Neural progenitor cell (in vitro differentiated cells): ENCODE measurements around the gene ATXN1. TPM values are rescaled to one million over a fixed set of nuclear protein-coding genes. Genes with fewer than 3 reads are reported as not detected.

Experiments
- DNase-seq: peaks from one replicate; pipeline ENCODE4 v3.0.0-alpha.2; 2016; ENCODE audit warnings: low spot score
- H2AFZ ChIP-seq: fragments of 200-600 bp; sonication (generic); replicated peaks from 2 replicates; pipeline ENCODE4 v1.6.1; 2016; ENCODE audit warnings: antibody characterized with exemption
- H3F3A ChIP-seq: fragments of 200-600 bp; sonication (generic); 2 replicates; pipeline ENCODE4 v1.6.1; 2016; ENCODE audit warnings: antibody characterized with exemption, low read depth
- H3K27ac ChIP-seq: fragments of 200-600 bp; sonication (generic); 2 replicates; pipeline ENCODE4 v1.5.1; 2016; ENCODE audit warnings: mild to moderate bottlenecking
- H3K27me3 ChIP-seq: fragments of 200-600 bp; sonication (generic); 2 replicates; pipeline ENCODE4 v1.6.1; 2016; ENCODE audit warnings: mild to moderate bottlenecking, moderate library complexity
- H3K36me3 ChIP-seq: fragments of 200-600 bp; sonication (generic); 2 replicates; pipeline ENCODE4 v1.5.1; 2016
- H3K4me1 ChIP-seq: fragments of 200-600 bp; sonication (generic); 2 replicates; pipeline ENCODE4 v1.6.1; 2016; ENCODE audit warnings: mixed run types
- H3K4me2 ChIP-seq: fragments of 200-600 bp; sonication (generic); 2 replicates; pipeline ENCODE4 v1.6.1; 2016
- H3K4me3 ChIP-seq: fragments of 200-600 bp; sonication (generic); 2 replicates; pipeline ENCODE4 v1.5.1; 2016
- H3K79me2 ChIP-seq: fragments of 200-600 bp; sonication (generic); 2 replicates; pipeline ENCODE4 v1.6.1; 2016; ENCODE audit warnings: low read depth
- H3K9ac ChIP-seq: fragments of 200-600 bp; sonication (generic); 2 replicates; pipeline ENCODE4 v1.6.1; 2016
- H3K9me3 ChIP-seq: fragments of 200-600 bp; sonication (generic); 2 replicates; pipeline ENCODE4 v1.5.1; 2016; ENCODE audit warnings: low read depth
- H4K20me1 ChIP-seq: fragments of 200-600 bp; sonication (generic); 2 replicates; pipeline ENCODE4 v1.6.1; 2016; ENCODE audit warnings: low read depth
- H3K27ac Mint-ChIP-seq: 3 replicates; pipeline ENCODE4 v1.8.0; 2021; ENCODE audit warnings: mixed read lengths
- H3K27me3 Mint-ChIP-seq: 2 replicates; pipeline ENCODE4 v1.8.0; 2022; ENCODE audit warnings: low read depth, mild to moderate bottlenecking, inconsistent platforms, moderate library complexity, mixed read lengths; ENCODE audit not compliant: insufficient read depth
- H3K36me3 Mint-ChIP-seq: 3 replicates; pipeline ENCODE4 v1.8.0; 2021; ENCODE audit warnings: mixed read lengths
- H3K4me1 Mint-ChIP-seq: 3 replicates; pipeline ENCODE4 v1.8.0; 2021; ENCODE audit warnings: mixed read lengths
- H3K4me3 Mint-ChIP-seq: 3 replicates; pipeline ENCODE4 v1.8.0; 2021; ENCODE audit warnings: mild to moderate bottlenecking, moderate library complexity, mixed read lengths
- H3K9me3 Mint-ChIP-seq: 3 replicates; pipeline ENCODE4 v1.8.0; 2020; ENCODE audit warnings: mixed read lengths
- EZH2 ChIP-seq: fragments of 200-600 bp; sonication (generic); IDR thresholded peaks from 2 replicates; pipeline ENCODE4 v1.6.1; 2017; ENCODE audit warnings: antibody characterized with exemption, mild to moderate bottlenecking, moderate library complexity
- EZH2phosphoT487 ChIP-seq: fragments of 200-600 bp; sonication (generic); IDR thresholded peaks from 2 replicates; pipeline ENCODE4 v1.6.1; 2017; ENCODE audit warnings: antibody characterized with exemption
- total RNA-seq: library from RNA; depleted of rRNA; stranded (reverse); fragments of >200 nt; gene quantifications from 2 replicates; pipeline ENCODE4 v1.2.3, GENCODE V29; 2015; ENCODE audit warnings: low replicate concordance
- TF ChIP-seq, protein P1 (sequence below): fragments of 200-600 bp; sonication (generic); IDR thresholded peaks from 2 replicates; pipeline ENCODE4 v1.5.1; 2017; ENCODE audit warnings: antibody characterized with exemption, mild to moderate bottlenecking

The ATXN1 gene
- total RNA-seq, 1 donor from 2014 or later = 3.6 TPM

- DNase-seq = no peak
- Mint-ChIP-seq H3K9me3 (no peaks in the 10 kb centered on the region), H3K4me3 (no peak overlapping the region), H3K27ac (no peak overlapping the region), H3K4me1 (peaks cover 9% of the 10 kb centered on the region), H3K27me3 (no peaks in the 10 kb centered on the region), H3K36me3 (no peaks in the 10 kb centered on the region)
- H3K36me3 ChIP-seq = no peaks in the 10 kb centered on the region
- no peaks in the 10 kb centered on the region for H4K20me1 ChIP-seq
- no peaks in the 10 kb centered on the region for H3K9me3 ChIP-seq
- no peaks in the 10 kb centered on the region for H3K27me3 ChIP-seq
- no peak overlapping the region for H2AFZ ChIP-seq
- H3K27ac ChIP-seq = no peak overlapping the region
- H3K4me1 ChIP-seq = peaks cover 4% of the 10 kb centered on the region
- H3K4me2 ChIP-seq = no peak overlapping the region
- H3F3A ChIP-seq = no peaks in the 10 kb centered on the region
- H3K79me2 ChIP-seq = no peaks in the 10 kb centered on the region
- no peak overlapping the region for H3K4me3 ChIP-seq
- TF ChIP-seq EZH2 = no peak
- TF ChIP-seq EZH2phosphoT487 = no peak
- TF ChIP-seq, protein P1, sequence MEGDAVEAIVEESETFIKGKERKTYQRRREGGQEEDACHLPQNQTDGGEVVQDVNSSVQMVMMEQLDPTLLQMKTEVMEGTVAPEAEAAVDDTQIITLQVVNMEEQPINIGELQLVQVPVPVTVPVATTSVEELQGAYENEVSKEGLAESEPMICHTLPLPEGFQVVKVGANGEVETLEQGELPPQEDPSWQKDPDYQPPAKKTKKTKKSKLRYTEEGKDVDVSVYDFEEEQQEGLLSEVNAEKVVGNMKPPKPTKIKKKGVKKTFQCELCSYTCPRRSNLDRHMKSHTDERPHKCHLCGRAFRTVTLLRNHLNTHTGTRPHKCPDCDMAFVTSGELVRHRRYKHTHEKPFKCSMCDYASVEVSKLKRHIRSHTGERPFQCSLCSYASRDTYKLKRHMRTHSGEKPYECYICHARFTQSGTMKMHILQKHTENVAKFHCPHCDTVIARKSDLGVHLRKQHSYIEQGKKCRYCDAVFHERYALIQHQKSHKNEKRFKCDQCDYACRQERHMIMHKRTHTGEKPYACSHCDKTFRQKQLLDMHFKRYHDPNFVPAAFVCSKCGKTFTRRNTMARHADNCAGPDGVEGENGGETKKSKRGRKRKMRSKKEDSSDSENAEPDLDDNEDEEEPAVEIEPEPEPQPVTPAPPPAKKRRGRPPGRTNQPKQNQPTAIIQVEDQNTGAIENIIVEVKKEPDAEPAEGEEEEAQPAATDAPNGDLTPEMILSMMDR = no peak
- no peak overlapping the region for H3K9ac ChIP-seq
Observed at GRCh38 chr6:16369140-16369745, 392.0 kb downstream of the ATXN1 start.

DNA sequence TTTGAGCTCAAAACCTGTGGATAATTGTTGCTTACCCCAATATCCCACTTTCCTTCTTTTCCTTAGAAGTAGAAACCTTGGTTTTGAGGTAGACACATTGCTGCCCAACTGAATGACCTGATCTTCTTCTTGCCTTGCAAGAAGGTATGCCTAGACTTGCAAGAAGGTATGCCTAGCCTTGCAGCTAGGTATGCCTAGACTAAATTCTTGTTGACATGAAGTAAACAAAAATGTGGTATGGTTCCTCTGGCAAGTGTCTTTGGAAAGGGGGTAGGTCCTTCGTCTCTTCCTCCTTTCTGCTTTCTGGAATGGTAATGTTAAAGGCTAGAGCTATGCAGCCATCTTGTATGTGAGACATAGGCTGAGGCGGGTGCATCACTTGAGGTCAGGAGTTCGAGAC lies 393.7 kb downstream of the ATXN1 start:
- Histone ChIP-seq H4K20me1 (no peaks in the 10 kb centered on the region), H3K9me3 (no peaks in the 10 kb centered on the region), H3K4me2 (no peak overlapping the region), H3K4me3 (no peak overlapping the region), H3K9ac (no peak overlapping the region), H2AFZ (no peak overlapping the region), H3K27me3 (no peaks in the 10 kb centered on the region), H3K27ac (no peak overlapping the region), H3K36me3 (no peaks in the 10 kb centered on the region), H3K4me1 (peaks cover 4% of the 10 kb centered on the region), H3F3A (no peaks in the 10 kb centered on the region), H3K79me2 (no peaks in the 10 kb centered on the region)
- H3K36me3 Mint-ChIP-seq = no peaks in the 10 kb centered on the region
- H3K4me1 Mint-ChIP-seq = peaks cover 8% of the 10 kb centered on the region
- no peak for DNase-seq
- H3K27me3 Mint-ChIP-seq = no peaks in the 10 kb centered on the region
- no peak overlapping the region for H3K27ac Mint-ChIP-seq
- TF ChIP-seq EZH2 = no peak
- TF ChIP-seq, protein P1 = no peak
- no peak for TF ChIP-seq EZH2phosphoT487
- H3K4me3 Mint-ChIP-seq = no peak overlapping the region
- no peaks in the 10 kb centered on the region for H3K9me3 Mint-ChIP-seq

- H3K27ac Mint-ChIP-seq = no peak overlapping the region
- Histone ChIP-seq H3K4me1 (no peaks in the 10 kb centered on the region), H3F3A (no peaks in the 10 kb centered on the region), H2AFZ (no peak overlapping the region), H3K27me3 (no peaks in the 10 kb centered on the region), H3K79me2 (no peaks in the 10 kb centered on the region), H3K4me2 (no peak overlapping the region), H3K9me3 (no peaks in the 10 kb centered on the region), H4K20me1 (no peaks in the 10 kb centered on the region), H3K36me3 (no peaks in the 10 kb centered on the region), H3K4me3 (no peak overlapping the region), H3K27ac (no peak overlapping the region), H3K9ac (no peak overlapping the region)
- TF ChIP-seq EZH2phosphoT487 (no peak), EZH2 (no peak)
- TF ChIP-seq, protein P1 = no peak
- no peak for DNase-seq
- no peaks in the 10 kb centered on the region for H3K36me3 Mint-ChIP-seq
- H3K9me3 Mint-ChIP-seq = no peaks in the 10 kb centered on the region
- no peaks in the 10 kb centered on the region for H3K27me3 Mint-ChIP-seq
- H3K4me1 Mint-ChIP-seq = peaks cover 3% of the 10 kb centered on the region
- no peak overlapping the region for H3K4me3 Mint-ChIP-seq
Observed at GRCh38 chr6:16363749-16364148, 397.5 kb downstream of the ATXN1 start.
